Lung (tissue), 12 donors: ENCODE data around the gene ADGRA1. TPM values are rescaled to one million over a fixed set of nuclear protein-coding genes. Genes with fewer than 3 reads are reported as not detected.
"Not testable (repeated sequence)": the region's sequence is repeated elsewhere in the genome, so short reads cannot be mapped to it uniquely, and the experiment has no call there.

Source experiments
- ATAC-seq: fragments of 200-7000 bp; cut with Tn5 transposase; one replicate; pipeline ENCODE4 v1.9.1; 2020; ENCODE audit warnings: moderate number of reproducible peaks; ENCODE audit not compliant: insufficient read depth, low FRiP score
- DNase-seq, 3 donors: peaks; one replicate each; pipeline ENCODE4 v3.0.0-alpha.2; 2013 to 2017
- H3K27ac ChIP-seq, 2 donors: one replicate each; pipeline ENCODE4 v1.5.1; 2013; ENCODE audit warnings: mild to moderate bottlenecking in 2 of 2, moderate library complexity in 2 of 2, control low read depth in 1 of 2, inconsistent platforms in 1 of 2, low read depth in 1 of 2, low read length in 1 of 2
- H3K27me3 ChIP-seq, 3 donors: one replicate each; pipeline ENCODE4 v1.5.1; 2013; ENCODE audit warnings: low read length in 2 of 3; ENCODE audit not compliant: control insufficient read depth in 3 of 3, insufficient read depth in 3 of 3
- H3K36me3 ChIP-seq, 4 donors: one replicate each; pipeline ENCODE4 v1.5.1; 2013; ENCODE audit warnings: low read length in 4 of 4, mild to moderate bottlenecking in 1 of 4, moderate library complexity in 1 of 4; ENCODE audit not compliant: control insufficient read depth in 4 of 4, insufficient read depth in 4 of 4
- H3K4me1 ChIP-seq, 5 donors: one replicate each; pipeline ENCODE4 v1.5.1; 2013; ENCODE audit warnings: low read length in 5 of 5, mild to moderate bottlenecking in 2 of 5, moderate library complexity in 1 of 5; ENCODE audit not compliant: control insufficient read depth in 5 of 5, insufficient read depth in 5 of 5
- H3K4me3 ChIP-seq: one replicate; pipeline ENCODE4 v1.5.1; 2013; ENCODE audit warnings: mild to moderate bottlenecking, control low read depth, moderate library complexity
- H3K9ac ChIP-seq, 2 donors: one replicate each; pipeline ENCODE4 v1.5.1; 2013; ENCODE audit warnings: low read length in 2 of 2, control low read depth in 1 of 2; ENCODE audit not compliant: insufficient read depth in 1 of 2
- H3K9me3 ChIP-seq, 4 donors: one replicate each; pipeline ENCODE4 v1.5.1; 2013; ENCODE audit warnings: low read length in 3 of 4, mild to moderate bottlenecking in 1 of 4, moderate library complexity in 1 of 4; ENCODE audit not compliant: control insufficient read depth in 4 of 4, insufficient read depth in 3 of 4
- CTCF ChIP-seq: IDR thresholded peaks from 2 replicates; pipeline ENCODE4 v1.5.1; 2012; ENCODE audit warnings: mild to moderate bottlenecking; ENCODE audit errors: control extremely low read depth, extremely low read depth
- WGBS, 2 donors: extraction: QIAGEN DNeasy Blood & Tissue Kit; methylation state at CpG; one replicate each; pipeline ENCODE4 v1.1.7; 2013; 5-methylcytosine and 5-hydroxymethylcytosine counted together
- polyA plus RNA-seq, 2 donors: library from polyadenylated mRNA; stranded (reverse); fragments of 200-250 nt; gene quantifications; one replicate each; pipeline ENCODE4 v1.2.1, GENCODE V29; 2013
- total RNA-seq, 2 donors: library from RNA; depleted of rRNA in 1 of 2; stranded (reverse); fragments of >200 nt in 1 of 2; gene quantifications; one replicate each; pipeline ENCODE4 v1.2.1, GENCODE V29; 2014 to 2021
- donor health status: control.
- donor health status: control.
- donor health status: Bipolar disorder and iron deficiency.
- donor health status: healthy.
- donor health status: DM: yes; HTN: yes; CAD: no.

ADGRA1 gene
- total and polyA plus RNA-seq, 4 donors, result 0.05 to 1.3 (median 0.20) TPM

- no peak overlapping the region for H3K27ac ChIP-seq
- DNase-seq (no peak), ATAC-seq (no peak)
- no peak overlapping the region for H3K4me3 ChIP-seq
- H3K4me1 ChIP-seq, result no peaks in the 10 kb centered on the region
- H3K36me3 ChIP-seq, result no peaks in the 10 kb centered on the region
- WGBS, 2 donors, result 67 to 72% methylated on average over 8 of the region's 8 CpGs
- peaks cover 0 to 6% (median 0%) of the 10 kb centered on the region in 3 donors for H3K27me3 ChIP-seq
- H3K9ac ChIP-seq, result no peak overlapping the region
- H3K9me3 ChIP-seq, result peaks cover 0 to 2% (median 0%) of the 10 kb centered on the region in 4 donors
- TF ChIP-seq CTCF, result no peak
These were observed 47.4 kb downstream of the ADGRA1 start for GRCh38 chr10:133135116-133135465.

GRCh38 chr10:133137486-133138145, 49.9 kb downstream of the ADGRA1 start:
- DNase-seq, ATAC-seq: not testable (repeated sequence)

GRCh38 chr10:133139551-133140065, 51.9 kb downstream of the ADGRA1 start:
- DNase-seq, result no peak
- peaks cover 0 to 5% (median 4%) of the 10 kb centered on the region in 3 donors for H3K27me3 ChIP-seq

More at GRCh38 chr10:133137486-133138145, 49.9 kb downstream of the ADGRA1 start:
- H3K9me3 ChIP-seq, H3K36me3 ChIP-seq, H3K27me3 ChIP-seq, H3K27ac ChIP-seq, H3K4me3 ChIP-seq, H3K9ac ChIP-seq, H3K4me1 ChIP-seq: not testable (repeated sequence)
- 88 to 93% methylated on average over 3 to 12 of the region's 12 CpGs for WGBS, 2 donors

More at GRCh38 chr10:133139551-133140065, 51.9 kb downstream of the ADGRA1 start:
- no peak overlapping the region for H3K9ac ChIP-seq
- no peaks in the 10 kb centered on the region for H3K4me1 ChIP-seq
- no peak overlapping the region for H3K27ac ChIP-seq
- no peaks in the 10 kb centered on the region for H3K36me3 ChIP-seq
- ATAC-seq, result no peak
- WGBS, 2 donors, result 24 to 43% methylated on average over 16 to 17 of the region's 17 CpGs
- no peaks in the 10 kb centered on the region for H3K9me3 ChIP-seq
- no peak overlapping the region for H3K4me3 ChIP-seq
- no peak for TF ChIP-seq CTCF
